ENCODE data around the gene ACR.

The ACR gene

DNA sequence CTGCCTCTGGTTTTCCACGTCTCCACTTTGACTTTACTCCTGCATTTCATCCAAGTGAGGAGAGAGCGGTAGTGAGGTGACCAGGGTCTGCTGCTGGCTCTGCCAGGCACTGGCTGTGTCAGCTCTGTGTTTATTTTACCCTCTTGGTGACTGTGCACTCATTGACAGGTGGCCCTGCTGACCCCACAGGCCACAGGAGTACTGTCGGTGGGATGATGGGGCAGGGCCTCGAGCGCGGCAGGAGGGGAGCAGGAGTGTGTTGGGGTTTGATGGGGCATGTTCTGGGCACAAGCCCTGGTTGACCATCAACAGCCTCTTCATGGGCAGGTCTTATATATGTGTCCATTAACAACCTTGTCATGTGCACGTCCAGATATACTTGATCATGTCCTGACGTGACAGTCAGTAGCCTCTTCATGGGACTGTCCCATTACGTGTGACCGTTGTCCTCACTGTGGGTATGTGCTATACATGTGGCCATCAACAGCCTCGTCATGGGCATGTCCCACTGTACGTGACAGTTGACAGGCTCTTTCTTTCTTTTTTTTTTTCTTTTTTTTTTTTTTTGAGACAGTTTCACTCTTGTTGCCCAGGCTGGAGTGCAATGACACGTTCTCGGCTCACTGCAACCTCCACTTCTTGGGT, 31.4 kb upstream of the ACR start:
- TF ChIP-seq, protein P1, sequence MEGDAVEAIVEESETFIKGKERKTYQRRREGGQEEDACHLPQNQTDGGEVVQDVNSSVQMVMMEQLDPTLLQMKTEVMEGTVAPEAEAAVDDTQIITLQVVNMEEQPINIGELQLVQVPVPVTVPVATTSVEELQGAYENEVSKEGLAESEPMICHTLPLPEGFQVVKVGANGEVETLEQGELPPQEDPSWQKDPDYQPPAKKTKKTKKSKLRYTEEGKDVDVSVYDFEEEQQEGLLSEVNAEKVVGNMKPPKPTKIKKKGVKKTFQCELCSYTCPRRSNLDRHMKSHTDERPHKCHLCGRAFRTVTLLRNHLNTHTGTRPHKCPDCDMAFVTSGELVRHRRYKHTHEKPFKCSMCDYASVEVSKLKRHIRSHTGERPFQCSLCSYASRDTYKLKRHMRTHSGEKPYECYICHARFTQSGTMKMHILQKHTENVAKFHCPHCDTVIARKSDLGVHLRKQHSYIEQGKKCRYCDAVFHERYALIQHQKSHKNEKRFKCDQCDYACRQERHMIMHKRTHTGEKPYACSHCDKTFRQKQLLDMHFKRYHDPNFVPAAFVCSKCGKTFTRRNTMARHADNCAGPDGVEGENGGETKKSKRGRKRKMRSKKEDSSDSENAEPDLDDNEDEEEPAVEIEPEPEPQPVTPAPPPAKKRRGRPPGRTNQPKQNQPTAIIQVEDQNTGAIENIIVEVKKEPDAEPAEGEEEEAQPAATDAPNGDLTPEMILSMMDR (IDR thresholded peaks at IDR 0.05; ENCODE audit: control insufficient read depth, insufficient read depth, low read depth, low read length, missing control alignments), result no peak
- H3K4me3 ChIP-seq (ENCODE audit: control insufficient read depth, low read depth, low read length), result no peak overlapping the region
- no peak for DNase-seq (ENCODE audit: low read depth)

DNA sequence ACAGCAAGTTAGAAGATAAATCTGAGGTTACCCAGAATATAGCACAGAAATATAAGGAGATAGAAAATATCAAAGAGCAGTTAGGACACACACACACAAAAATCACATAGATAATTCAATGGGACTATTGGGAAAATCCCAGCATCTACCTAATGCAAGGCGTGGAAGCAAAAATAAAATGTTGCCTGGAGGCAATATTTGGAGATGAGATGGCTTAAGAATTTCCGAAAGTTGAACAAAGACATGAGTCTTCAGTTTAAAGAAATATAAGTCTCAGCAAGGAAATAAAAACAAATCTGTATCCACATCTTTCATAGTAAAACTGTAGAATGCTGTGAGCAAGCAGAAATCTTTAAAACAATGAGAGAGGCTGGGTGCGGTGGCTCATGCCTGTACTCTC, 29.5 kb upstream of the ACR start:
- no peak for DNase-seq (ENCODE audit: low read depth)
- no peak overlapping the region for H3K4me3 ChIP-seq (ENCODE audit: control insufficient read depth, low read depth, low read length)
- TF ChIP-seq, protein P1 (IDR thresholded peaks at IDR 0.05; ENCODE audit: control insufficient read depth, insufficient read depth, low read depth, low read length, missing control alignments), result no peak

DNA sequence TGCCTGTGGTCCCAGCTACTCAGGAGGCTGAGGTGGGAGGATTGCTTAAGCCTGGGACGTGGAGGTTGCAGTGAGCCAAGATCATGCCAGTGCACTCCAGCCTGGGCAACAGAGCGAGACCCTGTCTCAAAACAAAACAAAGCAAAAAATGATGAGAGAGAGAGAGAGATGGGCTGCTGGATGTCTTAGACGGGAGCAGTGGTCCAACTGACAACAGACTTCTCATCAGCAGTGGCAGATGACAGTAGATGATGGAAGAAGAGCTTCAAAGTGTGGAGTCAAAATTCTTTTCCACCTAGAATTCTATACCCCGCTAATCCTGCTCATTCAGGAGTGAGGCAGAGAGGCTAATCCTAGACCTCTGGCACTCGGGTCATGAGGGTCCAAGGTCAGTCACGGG, 29.0 kb upstream of the ACR start:
- H3K4me3 ChIP-seq (ENCODE audit: control insufficient read depth, low read depth, low read length), result no peak overlapping the region
- TF ChIP-seq, protein P1 (IDR thresholded peaks at IDR 0.05; ENCODE audit: control insufficient read depth, insufficient read depth, low read depth, low read length, missing control alignments), result no peak
- no peak for DNase-seq (ENCODE audit: low read depth)

DNA sequence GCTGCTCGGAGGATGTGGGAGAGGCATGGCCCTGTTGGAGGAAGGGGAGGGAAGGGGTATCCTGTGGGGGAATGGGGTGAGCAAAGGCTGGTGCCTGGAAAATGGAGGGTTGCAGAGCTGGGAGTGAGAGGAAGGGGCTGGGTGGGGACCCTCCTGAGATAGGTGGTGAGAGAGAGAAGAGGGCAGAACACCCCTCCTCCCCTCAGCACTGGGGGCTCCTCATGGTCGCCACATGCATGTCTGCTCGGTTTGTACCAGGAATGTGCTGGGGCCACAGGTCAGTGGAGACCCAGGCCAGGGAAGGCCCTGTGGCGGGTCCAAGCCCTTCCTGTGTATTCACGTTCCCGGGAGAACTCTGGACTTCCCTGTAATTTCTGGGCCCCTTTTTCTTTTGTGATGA, 27.8 kb upstream of the ACR start:
- DNase-seq (ENCODE audit: low read depth), result no peak
- TF ChIP-seq, protein P1 (IDR thresholded peaks at IDR 0.05; ENCODE audit: control insufficient read depth, insufficient read depth, low read depth, low read length, missing control alignments), result no peak
- H3K4me3 ChIP-seq (ENCODE audit: control insufficient read depth, low read depth, low read length), result no peak overlapping the region

DNA sequence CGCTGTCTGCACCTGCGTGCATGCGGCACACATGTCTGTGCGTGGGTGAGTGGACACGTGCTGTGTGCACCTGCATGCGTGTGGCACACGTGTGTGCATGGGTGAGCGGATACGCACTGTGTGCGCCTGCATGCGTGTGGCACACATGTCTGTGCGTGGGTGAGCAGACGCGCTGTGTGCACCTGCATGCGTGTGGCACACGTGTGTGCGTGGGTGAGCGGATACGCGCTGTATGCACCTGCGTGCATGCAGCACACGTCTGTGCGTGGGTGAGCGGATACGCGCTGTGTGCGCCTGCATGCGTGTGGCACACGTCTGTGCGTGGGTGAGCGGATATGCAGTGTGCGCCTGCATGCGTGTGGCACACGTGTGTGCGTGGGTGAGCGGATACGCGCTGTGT, 27.1 kb upstream of the ACR start:
- TF ChIP-seq, protein P1 (IDR thresholded peaks at IDR 0.05; ENCODE audit: control insufficient read depth, insufficient read depth, low read depth, low read length, missing control alignments), result no peak
- DNase-seq (ENCODE audit: low read depth), result no peak
- H3K4me3 ChIP-seq (ENCODE audit: control insufficient read depth, low read depth, low read length), result no peak overlapping the region

DNA sequence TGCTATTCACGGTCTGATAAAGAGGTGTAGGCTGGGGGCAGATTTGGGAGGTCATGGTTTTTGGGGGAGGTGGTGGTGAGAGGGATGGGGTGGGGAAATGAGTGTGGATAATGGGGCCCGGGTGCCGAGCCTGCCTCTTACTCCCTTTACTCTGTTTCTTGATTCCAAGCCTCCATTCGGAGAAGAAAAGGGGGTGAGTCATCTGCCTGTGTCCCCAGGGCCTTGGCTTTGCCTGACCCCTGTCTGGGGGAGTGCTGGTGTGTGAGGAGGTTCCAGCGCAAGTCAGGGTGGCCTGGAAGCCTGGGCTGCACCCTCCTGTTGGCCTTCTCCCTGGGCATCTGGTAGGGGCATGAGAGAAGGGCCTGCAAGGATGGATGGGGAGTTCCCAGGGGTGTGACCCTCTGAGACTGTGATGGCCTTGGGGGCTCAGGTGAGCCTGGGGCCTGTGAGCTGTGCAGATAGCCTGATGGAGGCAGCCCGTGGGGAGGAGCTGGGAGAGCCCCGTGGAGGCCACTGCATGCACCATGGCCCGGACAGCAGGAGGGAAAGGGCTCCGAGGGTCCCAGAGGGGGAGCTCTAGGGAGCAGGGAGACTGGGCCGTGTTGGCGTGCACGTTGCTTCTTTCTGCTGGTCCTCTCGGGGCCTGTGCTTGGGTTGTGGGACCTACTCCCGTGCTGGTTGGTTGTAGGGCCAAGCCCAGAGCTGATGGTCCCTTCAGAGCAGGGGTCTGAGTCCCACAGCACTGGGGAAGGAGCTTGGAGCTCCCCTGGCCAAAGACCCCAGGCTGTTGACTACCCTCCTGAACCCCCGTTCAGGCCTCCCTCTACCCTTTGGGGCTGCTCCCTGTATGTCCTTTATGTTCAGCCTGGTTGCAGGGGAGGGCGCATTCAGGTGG, 26.3 kb upstream of the ACR start:
- no peak overlapping the region for H3K4me3 ChIP-seq (ENCODE audit: control insufficient read depth, low read depth, low read length)
- TF ChIP-seq, protein P1 (IDR thresholded peaks at IDR 0.05; ENCODE audit: control insufficient read depth, insufficient read depth, low read depth, low read length, missing control alignments), result no peak
- DNase-seq (ENCODE audit: low read depth), result no peak

Measured in AG09309 (cell line).